Measurements from ENCODE around the gene YPEL1. TPM values are rescaled to one million over a fixed set of nuclear protein-coding genes. Genes with fewer than 3 reads are reported as not detected.

The YPEL1 gene
- total and polyA plus RNA-seq, 2 of the 13 experiments (the other 11 are each of a cell fraction or from before 2014, with no cell fraction given): 0.33 to 2.5 TPM

GRCh38 chr22:21652010-21652546 is 83.5 kb downstream of the YPEL1 start (continued):
- no peak for TF ChIP-seq USF2 (IDR thresholded peaks at IDR 0.05; ENCODE audit: low read depth, low read length)
- no peak for TF ChIP-seq USF2 (CRISPR knock-in tag; IDR thresholded peaks at IDR 0.05; ENCODE audit: borderline replicate concordance)
- peak; percentile 63; the same call in 1 of the 2 replicates for TF ChIP-seq ZFP91 (CRISPR knock-in tag; IDR thresholded peaks at IDR 0.05; ENCODE audit: borderline replicate concordance)
- peak; percentile 85 for TF ChIP-seq AGO1 (IDR thresholded peaks at IDR 0.05; ENCODE audit: low read depth, low read length, poor library complexity, severe bottlenecking)
- TF ChIP-seq HOXA5 (CRISPR knock-in tag; IDR thresholded peaks at IDR 0.05): peak; percentile 62; the same call in 1 of the 2 replicates
- TF ChIP-seq ZNF773 (CRISPR knock-in tag; IDR thresholded peaks at IDR 0.05; ENCODE audit: borderline replicate concordance): no peak
- TF ChIP-seq REXO4 (CRISPR knock-in tag; IDR thresholded peaks at IDR 0.05; ENCODE audit: borderline replicate concordance): no peak
- TF ChIP-seq HOXA3 (CRISPR knock-in tag; IDR thresholded peaks at IDR 0.05): peak; percentile 50; the same call in 1 of the 2 replicates
- TF ChIP-seq ZNF781 (CRISPR knock-in tag; IDR thresholded peaks at IDR 0.05; ENCODE audit: borderline replicate concordance, not compliant biosample characterization): peak; percentile 16
- TF ChIP-seq ZNF788 (CRISPR knock-in tag; IDR thresholded peaks at IDR 0.05; ENCODE audit: borderline replicate concordance): no peak
- TF ChIP-seq CREM (IDR thresholded peaks at IDR 0.05): no peak
- TF ChIP-seq CREM (CRISPR knock-in tag; IDR thresholded peaks at IDR 0.05): no peak
- no peak for TF ChIP-seq RFXANK (CRISPR knock-in tag; IDR thresholded peaks at IDR 0.05)
- TF ChIP-seq ZNF580 (CRISPR knock-in tag; IDR thresholded peaks at IDR 0.05; ENCODE audit: borderline replicate concordance, low read depth): peak; percentile 25; the same call in 1 of the 2 replicates
- peak; percentile 86 for TF ChIP-seq ZFP36L1 (CRISPR knock-in tag; IDR thresholded peaks at IDR 0.05)
- no peak for TF ChIP-seq ZC3H13 (CRISPR knock-in tag; IDR thresholded peaks at IDR 0.05)
- TF ChIP-seq MXI1 (IDR thresholded peaks at IDR 0.05; ENCODE audit: borderline replicate concordance, low read depth, low read length): peak; percentile 69; the same call in 1 of the 3 replicates
- no peak for TF ChIP-seq ZNF10 (CRISPR knock-in tag; IDR thresholded peaks at IDR 0.05; ENCODE audit: borderline replicate concordance, low read depth)
- no peak for TF ChIP-seq MTERF4 (CRISPR knock-in tag; IDR thresholded peaks at IDR 0.05)
- TF ChIP-seq FOXO4 (CRISPR knock-in tag; conservative IDR thresholded peaks at IDR 0.05): no peak
- no peak for TF ChIP-seq ZNF616 (CRISPR knock-in tag; IDR thresholded peaks at IDR 0.05; ENCODE audit: low read depth)
- no peak for TF ChIP-seq ZNF317 (CRISPR knock-in tag; IDR thresholded peaks at IDR 0.05)

Data from HepG2 (cell line).